Posterior vena cava (tissue), 2 donors: ENCODE results near the gene CLDN5. TPM values are rescaled to one million over a fixed set of nuclear protein-coding genes. Genes with fewer than 3 reads are reported as not detected.
"Not testable (repeated sequence)": the region's sequence is repeated elsewhere in the genome, so short reads cannot be mapped to it uniquely, and the experiment has no call there.

Source experiments
- DNase-seq: peaks from one replicate; pipeline ENCODE4 v3.0.0-alpha.2; 2020; ENCODE audit warnings: low spot score
- intact Hi-C, 2 donors: fragments of 100-400 bp; cut with DNase I; formaldehyde crosslinking; loops; one replicate each; pipeline versions ENCODE4 v1.14.1 to v1.14.2; 2022 to 2023
- total RNA-seq, 2 donors: library from RNA; stranded (reverse); fragmentation: NEBNext Ultra II Directional; extraction: Animal tissue kit (Norgen Biotek cat#: 25700); gene quantifications; one replicate each; pipeline ENCODE4 v1.2.1, GENCODE V29; 2021
- donor health status: DM: yes; HTN: yes; CAD: no.
- donor health status: DM: yes; HTN: yes; CAD: no.

CLDN5 gene
- total RNA-seq, 2 donors from 2014 or later, result 36.4 to 70.1 TPM

DNA sequence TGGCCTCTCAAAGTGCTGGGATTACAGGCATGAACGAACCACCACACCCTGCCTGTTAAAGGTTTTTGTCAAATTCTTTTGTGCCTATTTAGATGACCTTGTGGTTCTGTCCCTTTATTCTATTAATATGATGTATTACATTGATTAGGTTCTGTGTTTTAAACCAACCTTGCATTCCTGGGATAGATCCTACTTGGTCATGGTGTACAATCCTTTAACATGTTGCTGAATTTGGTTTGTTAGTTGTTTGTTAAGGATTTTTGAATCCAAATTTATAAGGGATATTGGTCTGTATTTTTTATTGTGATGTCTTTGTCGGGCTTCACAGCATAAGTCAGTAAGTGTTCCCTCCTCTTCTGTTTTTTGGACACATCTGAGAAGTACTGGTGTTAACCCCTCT, 29.0 kb upstream of the CLDN5 start:
- intact Hi-C loops, result loop anchor here in 1 of 2 donors (10.0 kb wide), 1 partner anchor 58 kb away; no protein-coding TSS in a partner anchor
- no peak for DNase-seq

DNA sequence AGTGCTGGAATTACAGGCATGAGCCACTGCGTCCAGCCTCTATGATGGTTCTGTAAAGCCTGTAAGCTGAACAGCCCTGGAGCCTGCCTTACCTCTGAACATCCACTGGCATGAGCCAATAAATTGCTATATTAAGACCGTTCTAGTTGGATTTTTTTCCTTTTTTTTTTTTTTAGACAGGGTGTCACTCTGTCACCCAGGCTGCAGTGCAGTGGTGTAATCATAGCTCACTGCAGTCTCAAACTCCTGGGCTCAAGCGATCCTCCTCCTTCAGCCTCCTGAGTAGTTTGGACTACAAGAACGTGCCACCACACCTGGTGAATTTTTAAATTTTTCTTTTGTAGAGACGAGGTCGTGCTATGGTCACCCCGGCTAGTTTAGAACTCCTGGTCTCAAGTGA, 26.2 kb upstream of the CLDN5 start:
- peak; percentile 13 for DNase-seq
- intact Hi-C loops, result loop anchor here in 1 of 2 donors (10.0 kb wide), 1 partner anchor 56 kb away; no protein-coding TSS in a partner anchor

DNA sequence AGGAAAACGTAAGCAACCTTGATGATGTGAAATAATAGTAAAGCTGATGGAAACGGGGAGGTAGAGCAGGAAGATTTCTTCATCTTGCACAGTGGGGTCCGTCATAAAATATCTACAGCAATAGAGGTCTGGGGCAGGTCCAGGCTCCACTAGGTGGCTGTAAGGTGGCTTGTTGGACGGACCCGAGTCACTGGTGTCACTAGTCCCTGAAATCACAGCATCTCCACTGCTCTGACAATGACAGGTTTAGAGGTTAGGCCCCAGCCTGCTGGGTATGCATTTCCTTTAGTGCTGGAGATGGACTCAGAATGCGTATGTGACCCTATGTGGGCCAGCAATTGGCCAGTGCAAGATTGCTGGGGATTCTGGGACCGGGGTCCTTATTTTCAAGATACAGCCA, 25.2 kb upstream of the CLDN5 start:
- DNase-seq, result peak; percentile 4
- intact Hi-C loops, result loop anchor here in 1 of 2 donors (5.0 kb wide), 1 partner anchor 923 kb away; no protein-coding TSS in a partner anchor

DNA sequence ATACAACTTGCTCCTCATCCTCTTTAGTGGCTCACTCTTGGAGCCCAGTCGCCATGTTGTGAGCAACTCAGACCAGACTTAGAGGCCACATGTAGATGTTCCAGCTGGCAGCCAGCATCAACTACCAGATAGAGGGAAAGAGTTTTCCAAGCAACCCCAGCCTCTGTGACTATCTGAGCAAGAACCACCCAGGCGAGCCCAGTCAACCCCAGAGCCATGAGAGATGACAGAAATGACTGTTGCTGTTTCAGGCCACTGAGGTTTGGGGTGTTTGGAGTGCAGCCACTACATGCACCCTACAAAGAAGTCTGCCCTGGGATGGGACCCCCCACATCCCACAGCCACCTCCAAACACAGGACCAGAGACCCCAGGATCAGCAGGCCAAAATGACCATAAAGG, 24.8 kb upstream of the CLDN5 start:
- intact Hi-C loops, result loop anchor here in 1 of 2 donors (5.0 kb wide), 1 partner anchor 923 kb away; no protein-coding TSS in a partner anchor
- peak; percentile 30 for DNase-seq

DNA sequence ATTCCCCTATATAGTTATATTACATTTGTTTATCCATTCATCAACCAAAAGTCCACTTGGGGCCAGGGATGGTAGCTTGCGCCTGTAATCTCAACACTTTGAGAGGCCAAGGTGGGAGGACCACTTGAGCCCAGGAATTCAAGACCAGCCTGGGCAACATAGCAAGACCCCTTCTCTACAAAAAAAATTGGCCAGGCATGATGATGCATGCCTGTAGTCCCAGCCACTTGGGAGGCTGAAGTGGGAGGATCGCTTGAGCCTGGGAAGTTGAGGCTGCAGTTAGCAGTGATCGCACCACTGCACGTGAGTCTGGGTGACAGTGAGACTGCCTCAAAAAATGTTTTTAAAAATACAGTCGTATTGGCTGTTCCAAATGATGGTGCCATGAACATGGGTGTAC, 24.2 kb upstream of the CLDN5 start:
- intact Hi-C loops, result loop anchor here in 1 of 2 donors (5.0 kb wide), 1 partner anchor 924 kb away; no protein-coding TSS in a partner anchor
- peak; percentile 8 for DNase-seq

DNA sequence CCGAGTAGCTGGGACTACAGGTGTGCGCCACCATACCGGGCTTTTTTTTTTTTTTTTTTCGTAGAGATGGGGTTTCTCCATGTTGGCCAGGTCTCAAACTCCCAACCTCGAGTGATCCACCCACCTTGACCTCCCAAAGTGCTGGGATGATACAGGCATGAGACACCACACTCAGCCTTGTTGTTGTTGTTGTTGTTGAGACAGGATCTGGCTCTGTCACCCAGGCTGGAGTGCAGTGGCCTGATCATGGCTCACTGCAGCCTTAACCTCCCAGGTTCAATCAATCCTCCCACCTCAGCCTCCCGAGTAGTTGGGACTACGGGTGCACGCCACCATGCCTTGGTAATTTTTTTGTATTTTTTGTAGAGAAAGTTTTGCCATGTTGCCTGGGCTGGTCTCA, 23.4 kb upstream of the CLDN5 start:
- intact Hi-C loops, result loop anchor here in 1 of 2 donors (5.0 kb wide), 1 partner anchor 925 kb away; no protein-coding TSS in a partner anchor
- peak; percentile 40 for DNase-seq

DNA sequence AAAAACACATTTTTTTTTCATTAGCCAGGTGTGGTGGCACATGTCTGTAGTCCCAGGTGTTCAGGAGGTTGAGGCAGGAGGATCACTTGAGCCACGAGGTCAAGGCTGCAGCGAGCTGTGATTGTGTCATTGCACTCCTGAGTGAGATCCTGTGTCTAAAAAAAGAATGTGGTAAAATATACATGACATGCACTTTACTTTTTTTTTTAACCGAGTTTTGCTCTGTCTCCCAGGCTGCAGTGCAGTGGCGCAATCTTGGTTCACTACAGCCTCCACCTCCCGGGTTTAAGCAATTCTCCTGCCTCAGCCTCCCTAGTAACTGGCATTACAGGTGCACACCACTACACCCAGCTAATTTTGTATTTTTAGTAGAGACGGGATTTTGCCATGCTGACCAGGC, 22.5 kb upstream of the CLDN5 start:
- intact Hi-C loops, result loop anchor here in 1 of 2 donors (5.0 kb wide), 1 partner anchor 926 kb away; no protein-coding TSS in a partner anchor
- no peak for DNase-seq

DNA sequence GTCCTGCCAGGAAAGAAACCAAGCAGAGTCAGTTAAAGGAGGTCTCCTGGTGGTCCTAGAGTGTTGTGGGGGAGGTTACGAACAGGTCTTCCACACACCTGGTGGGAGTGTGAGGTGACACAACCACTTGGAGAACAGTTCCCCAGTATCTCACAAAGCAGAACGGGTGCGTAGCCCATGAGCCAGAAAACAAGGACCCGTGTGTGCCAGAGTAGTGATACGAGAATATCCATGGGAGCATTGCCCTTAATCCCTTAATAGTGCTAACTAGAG, 21.7 kb upstream of the CLDN5 start:
- intact Hi-C loops, result loop anchor here in 1 of 2 donors (5.0 kb wide), 1 partner anchor 926 kb away; no protein-coding TSS in a partner anchor
- DNase-seq, result peak; percentile 42

DNA sequence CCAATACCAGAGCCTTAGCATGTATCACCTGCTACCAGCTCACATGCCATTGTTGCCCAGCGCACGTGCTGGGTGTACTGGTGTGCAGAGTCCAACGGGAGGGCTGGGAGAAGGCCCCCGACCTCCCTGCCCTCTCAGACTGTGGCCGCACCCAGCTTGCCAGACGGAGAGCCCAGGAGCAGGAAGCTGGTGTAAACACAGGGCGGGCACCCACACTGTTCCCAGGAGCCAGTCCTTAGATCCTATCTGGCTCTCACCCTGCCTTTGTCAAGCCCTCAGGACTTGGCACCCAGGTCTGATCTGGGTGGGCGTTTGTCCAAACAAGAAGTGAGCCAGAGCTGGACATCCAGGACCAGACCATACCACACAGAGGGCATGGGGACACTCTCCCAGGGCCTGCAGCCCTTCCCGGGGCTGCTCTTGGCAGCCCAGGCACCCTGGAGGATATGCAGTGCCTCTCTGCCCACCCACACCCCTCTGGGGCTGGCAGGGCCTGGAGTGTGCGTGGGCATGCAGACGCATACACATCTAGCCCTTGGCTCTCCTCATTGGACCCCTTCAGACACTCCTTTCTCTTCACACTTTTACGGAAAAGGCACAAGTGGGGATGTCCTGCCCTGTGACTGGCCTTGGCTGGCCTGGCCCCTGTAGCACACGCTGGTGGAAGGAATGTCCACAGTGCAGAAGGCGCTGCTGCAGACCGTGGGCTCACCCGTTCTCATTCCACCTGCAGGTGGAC, 19.9 kb upstream of the CLDN5 start:
- intact Hi-C loops, result loop anchor here in 1 of 2 donors (5.0 kb wide), 1 partner anchor 1667 kb away; no protein-coding TSS in a partner anchor
- peak; percentile 44 for DNase-seq

DNA sequence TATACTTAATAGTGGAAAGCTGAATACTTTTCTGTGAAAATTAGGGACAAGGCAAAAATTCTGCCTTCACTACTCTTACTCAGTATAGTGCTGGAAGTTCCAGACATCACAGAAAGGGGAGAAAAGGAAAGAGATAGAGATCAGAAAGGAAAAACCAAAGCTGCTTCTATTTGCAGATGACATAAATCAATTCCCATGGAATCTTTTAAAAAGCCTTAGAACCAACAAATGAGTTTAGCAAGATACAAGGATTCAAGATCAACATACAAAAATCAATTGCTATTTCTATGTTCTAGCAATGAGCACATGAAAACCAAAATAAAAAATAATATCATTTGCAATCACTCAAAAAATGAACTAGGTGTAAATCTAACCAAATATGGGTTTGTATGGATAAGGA, 16.2 kb upstream of the CLDN5 start:
- intact Hi-C loops, result loop anchor here in 1 of 2 donors (5.0 kb wide), 1 partner anchor 1663 kb away; no protein-coding TSS in a partner anchor

DNA sequence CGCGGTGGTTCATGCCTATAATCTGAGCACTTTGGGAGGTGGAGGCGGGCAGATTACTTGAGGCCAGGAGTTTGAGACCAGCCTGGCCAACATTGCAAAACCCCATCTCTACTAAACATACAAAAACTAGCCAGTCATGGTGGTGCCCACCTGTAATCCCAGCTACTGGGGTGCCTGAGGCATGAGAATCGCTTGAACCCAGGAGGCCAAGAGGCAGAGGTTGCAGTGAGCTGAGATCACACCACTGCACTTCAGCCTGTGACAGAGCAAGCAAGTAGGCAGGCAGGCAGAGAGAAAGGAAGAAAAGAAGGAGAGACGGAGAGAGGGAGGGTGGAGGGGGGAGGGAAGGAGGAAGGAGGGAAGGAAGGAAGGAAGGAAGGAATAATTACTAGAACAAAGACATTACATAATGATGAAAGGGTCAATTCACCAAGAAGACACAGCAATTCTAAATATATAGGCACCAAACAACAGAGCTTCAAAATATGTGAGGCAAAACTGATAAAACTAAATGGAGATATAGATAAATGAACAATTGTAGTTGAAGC, 13.8 kb upstream of the CLDN5 start:
- intact Hi-C loops, result no loop called here

More for the DNA sequence above, 16.2 kb upstream of the CLDN5 start:
- DNase-seq, result no peak

DNA sequence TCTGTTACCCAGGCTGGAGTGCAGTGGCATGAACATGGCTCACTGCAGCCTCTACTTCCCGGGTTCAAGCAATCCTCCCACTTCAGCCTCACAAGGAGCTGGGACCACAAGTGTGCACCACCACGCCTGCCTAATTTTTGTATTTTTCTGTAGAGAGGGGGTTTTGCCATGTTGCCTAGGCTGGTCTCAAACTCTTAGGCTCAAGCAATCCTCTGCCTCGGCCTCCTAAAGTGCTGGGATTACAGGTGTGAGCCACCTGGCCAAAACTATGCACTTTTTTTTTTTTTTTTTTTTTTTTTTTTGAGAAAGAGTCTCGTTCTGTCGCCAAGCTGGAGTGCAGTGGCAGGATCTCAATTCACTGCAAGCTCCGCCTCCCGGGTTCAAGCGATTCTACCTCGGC, 12.4 kb upstream of the CLDN5 start:
- intact Hi-C loops, result no loop called here
- DNase-seq, result peak; percentile 19

More for the DNA sequence above, 13.8 kb upstream of the CLDN5 start:
- DNase-seq, result peak; percentile 16

DNA sequence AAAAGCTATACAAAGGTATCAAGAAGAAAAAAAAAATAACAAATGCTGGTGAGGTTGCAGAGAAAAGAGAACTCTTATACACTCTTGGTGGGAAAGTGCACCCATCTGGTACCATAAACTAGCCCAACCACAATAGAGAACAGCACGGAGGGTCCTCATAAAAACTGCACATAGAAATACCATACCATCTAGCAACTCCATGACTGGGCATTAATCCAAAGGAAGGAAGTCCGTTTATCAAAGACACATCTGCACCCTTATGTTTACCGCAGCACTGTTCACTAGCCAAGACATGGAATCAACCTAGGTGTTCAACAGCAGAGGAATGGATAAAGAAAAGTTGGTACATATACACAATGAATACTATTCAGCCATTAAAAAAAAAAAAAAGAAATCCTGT, 10.8 kb upstream of the CLDN5 start:
- DNase-seq, result no peak
- intact Hi-C loops, result no loop called here

DNA sequence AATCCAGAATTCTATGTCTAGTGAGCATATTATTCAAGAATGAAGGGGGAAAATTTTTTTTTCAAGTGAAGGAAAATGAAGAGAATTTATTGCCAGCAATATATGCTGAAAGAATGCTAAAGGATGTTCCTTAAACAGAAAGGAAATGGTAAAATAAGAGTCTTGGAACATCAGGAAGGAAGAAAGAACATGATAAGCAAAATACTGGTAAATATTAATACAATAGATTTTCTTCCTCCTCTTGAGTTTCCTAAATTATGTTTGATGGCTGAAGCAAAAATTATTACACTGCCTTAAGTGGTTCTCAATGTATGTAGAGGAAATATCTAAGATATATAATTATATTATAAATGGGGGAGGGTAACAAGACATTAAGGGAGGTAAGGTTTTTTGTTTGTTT, 9.6 kb upstream of the CLDN5 start:
- intact Hi-C loops, result no loop called here
- DNase-seq, result no peak

DNA sequence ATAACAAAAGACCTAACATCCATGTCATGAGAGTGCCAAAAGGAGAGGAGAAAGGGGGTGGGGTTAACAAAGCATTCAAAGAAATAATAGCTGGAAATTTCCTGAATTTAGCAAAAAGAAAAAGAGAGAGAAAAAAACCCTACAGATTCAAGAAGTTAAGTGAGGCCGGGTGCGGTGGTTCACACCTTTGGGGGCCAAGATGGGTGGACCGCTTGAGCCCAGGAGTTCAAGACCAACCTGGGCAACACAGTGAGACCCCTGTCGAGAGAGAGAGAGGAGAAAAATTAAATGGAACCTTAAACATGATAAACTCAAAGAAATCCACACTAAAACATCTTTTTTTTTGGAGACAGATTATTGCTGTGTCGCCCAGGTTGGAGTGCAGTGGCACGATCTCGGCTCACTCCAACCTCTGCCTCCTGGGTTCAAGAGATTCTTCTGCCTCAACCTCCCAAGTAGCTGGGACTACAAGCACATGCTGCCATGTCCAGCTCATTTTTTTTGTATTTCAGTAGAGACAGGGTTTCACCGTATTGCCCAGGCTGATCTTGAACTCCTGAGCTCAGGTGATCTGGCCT, 8.9 kb upstream of the CLDN5 start:
- DNase-seq, result no peak
- intact Hi-C loops, result no loop called here

DNA sequence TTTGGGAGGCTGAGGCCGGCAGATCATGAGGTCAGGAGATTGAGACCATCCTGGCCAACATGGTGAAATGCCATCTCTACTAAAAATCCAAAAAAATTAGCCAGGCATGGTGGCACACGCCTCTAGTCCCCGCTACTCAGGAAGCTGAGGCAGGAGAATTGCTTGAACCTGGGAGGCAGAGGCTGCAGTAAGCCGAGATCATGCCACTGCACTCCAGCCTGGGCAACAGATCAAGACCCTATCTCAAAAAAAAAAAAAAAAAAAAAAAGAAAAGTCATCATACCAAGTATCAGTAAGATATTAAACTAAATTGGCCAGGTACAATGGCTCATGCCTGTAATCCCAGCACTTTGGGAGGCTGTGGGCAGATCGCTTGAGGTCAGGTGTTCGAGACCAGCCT, 7.1 kb upstream of the CLDN5 start:
- peak; percentile 43 for DNase-seq

DNA sequence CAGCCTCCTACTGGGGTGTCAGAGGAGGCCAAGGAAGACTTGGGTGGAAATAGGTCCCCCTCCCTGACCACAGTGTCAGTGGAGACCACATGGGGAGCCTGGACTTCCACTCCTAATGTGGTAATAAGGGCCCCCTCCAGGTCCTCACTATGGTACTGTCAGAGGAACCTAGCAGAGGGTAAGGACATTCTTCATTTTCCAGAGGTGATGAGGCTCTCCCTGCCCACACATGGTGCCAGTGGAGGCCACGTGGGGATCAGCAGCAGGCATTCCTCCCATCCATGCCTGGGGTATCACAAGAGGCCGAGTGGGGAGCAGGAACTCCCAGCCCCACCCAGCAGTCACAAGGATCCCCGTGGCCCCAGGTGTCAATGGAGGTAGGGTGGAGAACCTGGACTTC, 6.5 kb upstream of the CLDN5 start:
- intact Hi-C loops, result no loop called here
- DNase-seq, result peak; percentile 48

More for the DNA sequence above, 7.1 kb upstream of the CLDN5 start:
- intact Hi-C loops, result not testable (repeated sequence)

DNA sequence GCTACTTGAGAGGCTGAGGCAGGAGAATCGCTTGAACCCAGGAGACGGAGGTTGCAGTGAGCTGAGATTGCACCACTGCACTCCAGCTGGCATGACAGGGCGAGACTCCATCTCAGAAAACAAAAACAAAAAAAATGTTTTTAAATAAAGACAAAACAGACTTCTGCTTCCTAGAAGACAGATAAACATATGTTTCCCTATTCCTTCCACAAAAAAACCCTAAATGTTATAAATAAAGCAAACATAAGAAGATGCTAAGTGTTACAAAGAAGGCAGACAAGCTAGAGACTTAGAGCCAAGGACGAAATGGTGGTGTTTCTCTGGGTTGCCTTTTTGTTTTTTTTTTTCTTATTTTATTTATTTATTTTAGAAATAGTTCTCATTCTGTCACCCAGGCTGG, 5.6 kb upstream of the CLDN5 start:
- intact Hi-C loops, result no loop called here
- no peak for DNase-seq

DNA sequence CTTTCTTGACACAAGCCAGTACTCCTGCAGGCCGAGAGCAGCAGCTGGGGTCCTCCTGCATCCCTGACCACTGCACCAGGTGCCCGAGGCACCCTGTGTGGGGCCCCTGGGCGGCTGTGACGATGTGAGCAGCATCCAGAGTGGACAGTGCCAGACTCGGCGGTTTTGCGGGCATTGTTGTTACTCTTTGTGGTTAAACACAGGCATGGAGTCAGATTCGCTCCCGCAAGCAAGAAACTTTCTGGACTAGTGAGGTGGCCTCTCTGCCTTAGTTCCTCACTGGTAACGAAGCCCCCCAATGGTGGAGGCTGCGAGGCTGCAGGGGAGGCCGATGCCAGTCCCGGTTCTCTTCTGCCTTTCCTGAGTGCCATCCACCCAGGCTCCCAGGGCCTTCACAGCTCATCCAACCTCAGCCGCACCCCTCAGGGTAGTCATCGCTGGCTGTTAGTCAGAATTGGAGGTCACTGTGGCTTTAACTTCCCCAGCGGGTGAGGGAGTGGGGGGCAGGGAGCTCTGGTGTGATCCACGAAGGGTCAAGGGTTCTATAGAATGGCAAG, 3.7 kb upstream of the CLDN5 start:
- DNase-seq, result peak; percentile 65
- intact Hi-C loops, result no loop called here

DNA sequence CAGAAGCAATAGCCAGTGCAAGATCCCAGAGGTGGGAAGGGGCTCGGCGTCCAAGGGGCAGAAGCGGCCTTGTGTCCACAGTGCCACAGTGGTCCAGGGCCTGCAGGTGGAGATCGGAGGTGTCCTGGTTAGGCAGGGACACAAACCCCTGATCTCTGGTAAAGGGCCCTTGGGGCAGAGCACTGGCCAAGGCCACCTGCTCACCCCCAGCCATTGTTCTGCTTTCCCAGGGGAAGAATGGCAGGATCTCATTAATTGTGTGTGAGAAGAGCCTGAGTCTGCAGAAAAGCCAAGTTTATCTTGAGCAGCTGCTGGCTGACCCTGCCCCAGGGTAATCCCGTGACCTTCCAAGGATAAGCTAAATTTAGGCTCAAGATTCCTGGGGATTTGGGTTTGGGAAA, 3.1 kb upstream of the CLDN5 start:
- DNase-seq, result peak; percentile 25
- intact Hi-C loops, result no loop called here
